ENCODE measurements around the gene C17orf114.
"Not testable (repeated sequence)": the region's sequence is repeated elsewhere in the genome, so short reads cannot be mapped to it uniquely, and the experiment has no call there.

DNA sequence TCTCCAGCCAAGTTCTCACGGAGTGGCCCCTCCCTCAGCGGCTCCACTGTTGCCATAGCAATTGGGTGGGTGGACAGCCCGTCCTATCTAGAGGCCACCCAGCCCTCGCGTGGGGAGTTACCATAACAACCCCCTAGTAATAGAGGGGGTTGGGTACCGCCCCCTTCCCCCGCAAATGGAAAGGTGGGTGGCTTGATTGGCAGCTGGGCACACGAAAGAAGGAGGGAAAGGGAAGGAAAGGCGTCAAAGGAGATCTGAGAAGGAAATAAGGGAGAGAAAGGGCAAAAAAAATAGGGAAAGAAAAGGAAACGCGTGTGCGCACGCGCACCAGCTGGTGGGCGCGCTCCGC lies 30.7 kb upstream of the C17orf114 start:
- TF ChIP-seq, protein P1, sequence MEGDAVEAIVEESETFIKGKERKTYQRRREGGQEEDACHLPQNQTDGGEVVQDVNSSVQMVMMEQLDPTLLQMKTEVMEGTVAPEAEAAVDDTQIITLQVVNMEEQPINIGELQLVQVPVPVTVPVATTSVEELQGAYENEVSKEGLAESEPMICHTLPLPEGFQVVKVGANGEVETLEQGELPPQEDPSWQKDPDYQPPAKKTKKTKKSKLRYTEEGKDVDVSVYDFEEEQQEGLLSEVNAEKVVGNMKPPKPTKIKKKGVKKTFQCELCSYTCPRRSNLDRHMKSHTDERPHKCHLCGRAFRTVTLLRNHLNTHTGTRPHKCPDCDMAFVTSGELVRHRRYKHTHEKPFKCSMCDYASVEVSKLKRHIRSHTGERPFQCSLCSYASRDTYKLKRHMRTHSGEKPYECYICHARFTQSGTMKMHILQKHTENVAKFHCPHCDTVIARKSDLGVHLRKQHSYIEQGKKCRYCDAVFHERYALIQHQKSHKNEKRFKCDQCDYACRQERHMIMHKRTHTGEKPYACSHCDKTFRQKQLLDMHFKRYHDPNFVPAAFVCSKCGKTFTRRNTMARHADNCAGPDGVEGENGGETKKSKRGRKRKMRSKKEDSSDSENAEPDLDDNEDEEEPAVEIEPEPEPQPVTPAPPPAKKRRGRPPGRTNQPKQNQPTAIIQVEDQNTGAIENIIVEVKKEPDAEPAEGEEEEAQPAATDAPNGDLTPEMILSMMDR (IDR thresholded peaks at IDR 0.05): not testable (repeated sequence)
- not testable (repeated sequence) for TF ChIP-seq EP300 (IDR thresholded peaks at IDR 0.05)

Data from tibial nerve (tissue), 4 donors.